ENCODE results near the gene PDPK1.

DNA sequence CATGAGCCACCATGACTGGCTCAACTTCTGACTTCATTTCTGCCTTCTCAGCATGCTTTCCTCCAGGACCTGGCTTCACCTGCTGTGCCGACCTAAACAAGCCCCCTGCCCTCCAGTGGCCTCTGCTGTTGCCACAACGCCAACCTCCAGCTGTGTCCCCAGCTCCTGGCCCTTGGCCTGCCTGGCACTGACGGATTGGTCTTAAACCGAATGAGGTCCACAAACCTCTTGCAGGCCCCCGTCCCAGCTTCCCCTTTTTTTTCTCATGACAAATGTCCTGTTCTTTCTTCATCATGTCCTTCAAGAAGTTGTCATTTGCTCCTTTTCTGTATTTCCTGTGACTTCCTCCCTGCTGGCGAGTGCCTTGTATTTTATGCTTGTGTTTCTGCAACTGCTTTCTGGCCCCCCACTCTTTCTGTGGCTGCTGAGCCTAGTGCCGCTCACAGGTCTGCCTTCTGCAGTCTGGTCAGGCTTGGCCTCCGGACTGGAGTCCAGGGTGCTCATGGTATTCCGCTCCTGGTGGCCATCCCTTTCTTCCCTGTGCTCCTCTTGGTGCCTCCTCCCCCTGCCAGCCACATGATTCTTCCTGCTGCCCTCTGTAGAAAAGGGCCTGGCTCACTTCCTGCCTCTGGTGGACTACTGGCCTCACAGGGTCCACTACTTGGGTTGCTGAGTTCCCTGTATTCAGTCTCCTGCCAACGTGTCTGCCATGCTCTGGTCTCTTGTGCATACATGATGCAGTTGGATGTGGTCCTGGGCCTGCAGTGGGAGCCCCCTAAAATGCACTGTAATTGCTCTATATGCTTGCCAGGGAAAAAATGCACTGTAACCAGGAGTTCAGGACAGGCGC is 21.2 kb upstream of the PDPK1 start:
- peak; percentile 44 for TF ChIP-seq GABPA (IDR thresholded peaks at IDR 0.05; ENCODE audit: low read depth)
- TF ChIP-seq, protein P1, sequence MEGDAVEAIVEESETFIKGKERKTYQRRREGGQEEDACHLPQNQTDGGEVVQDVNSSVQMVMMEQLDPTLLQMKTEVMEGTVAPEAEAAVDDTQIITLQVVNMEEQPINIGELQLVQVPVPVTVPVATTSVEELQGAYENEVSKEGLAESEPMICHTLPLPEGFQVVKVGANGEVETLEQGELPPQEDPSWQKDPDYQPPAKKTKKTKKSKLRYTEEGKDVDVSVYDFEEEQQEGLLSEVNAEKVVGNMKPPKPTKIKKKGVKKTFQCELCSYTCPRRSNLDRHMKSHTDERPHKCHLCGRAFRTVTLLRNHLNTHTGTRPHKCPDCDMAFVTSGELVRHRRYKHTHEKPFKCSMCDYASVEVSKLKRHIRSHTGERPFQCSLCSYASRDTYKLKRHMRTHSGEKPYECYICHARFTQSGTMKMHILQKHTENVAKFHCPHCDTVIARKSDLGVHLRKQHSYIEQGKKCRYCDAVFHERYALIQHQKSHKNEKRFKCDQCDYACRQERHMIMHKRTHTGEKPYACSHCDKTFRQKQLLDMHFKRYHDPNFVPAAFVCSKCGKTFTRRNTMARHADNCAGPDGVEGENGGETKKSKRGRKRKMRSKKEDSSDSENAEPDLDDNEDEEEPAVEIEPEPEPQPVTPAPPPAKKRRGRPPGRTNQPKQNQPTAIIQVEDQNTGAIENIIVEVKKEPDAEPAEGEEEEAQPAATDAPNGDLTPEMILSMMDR (IDR thresholded peaks at IDR 0.05; ENCODE audit: insufficient read depth, low read length) = no peak
